ENCODE measurements around the gene ARHGEF12. TPM values are rescaled to one million over a fixed set of nuclear protein-coding genes. Genes with fewer than 3 reads are reported as not detected.

ARHGEF12 gene
- polyA plus RNA-seq, 2 donors: 15.3 to 17.9 TPM

GRCh38 chr11:120399307-120399706 lies 63.1 kb downstream of the ARHGEF12 start:
- no peak overlapping the region for H3K4me3 ChIP-seq (ENCODE audit: low read depth in 1 of 2, low read length in 2 of 2)
- H3K27ac ChIP-seq (ENCODE audit: low read depth in 2 of 2, low read length in 1 of 2): no peak overlapping the region
- no peaks in the 10 kb centered on the region for H3K27me3 ChIP-seq (ENCODE audit: control insufficient read depth in 1 of 2, insufficient read depth in 2 of 2, low read length in 2 of 2)
- WGBS, 2 donors: 39 to 41% methylated on average over 2 of the region's 2 CpGs
- no peaks in the 10 kb centered on the region for H3K9me3 ChIP-seq (ENCODE audit: control insufficient read depth in 2 of 2, insufficient read depth in 1 of 2, low read depth in 1 of 2, low read length in 1 of 2)
- no peaks in the 10 kb centered on the region for H3K4me1 ChIP-seq (ENCODE audit: control insufficient read depth in 2 of 2, insufficient read depth in 2 of 2, low read length in 1 of 2)
- no peaks in the 10 kb centered on the region for H3K36me3 ChIP-seq (ENCODE audit: control insufficient read depth in 2 of 2, insufficient read depth in 2 of 2, low read length in 1 of 2)

GRCh38 chr11:120400564-120401364 lies 64.6 kb downstream of the ARHGEF12 start:
- WGBS, 2 donors: 23 to 37% methylated on average over 7 of the region's 7 CpGs
- Histone ChIP-seq H3K4me1 (ENCODE audit: control insufficient read depth in 2 of 2, insufficient read depth in 2 of 2, low read length in 1 of 2) (no peaks in the 10 kb centered on the region), H3K36me3 (ENCODE audit: control insufficient read depth in 2 of 2, insufficient read depth in 2 of 2, low read length in 1 of 2) (no peaks in the 10 kb centered on the region), H3K9me3 (ENCODE audit: control insufficient read depth in 2 of 2, insufficient read depth in 1 of 2, low read depth in 1 of 2, low read length in 1 of 2) (no peaks in the 10 kb centered on the region), H3K4me3 (ENCODE audit: low read depth in 1 of 2, low read length in 2 of 2) (peak overlapping the region in 1 of 2 donors; percentile 11), H3K27ac (ENCODE audit: low read depth in 2 of 2, low read length in 1 of 2) (no peak overlapping the region), H3K27me3 (ENCODE audit: control insufficient read depth in 1 of 2, insufficient read depth in 2 of 2, low read length in 2 of 2) (no peaks in the 10 kb centered on the region)

GRCh38 chr11:120401506-120401905 lies 65.3 kb downstream of the ARHGEF12 start:
- no peak overlapping the region for H3K27ac ChIP-seq (ENCODE audit: low read depth in 2 of 2, low read length in 1 of 2)
- H3K4me3 ChIP-seq (ENCODE audit: low read depth in 1 of 2, low read length in 2 of 2): no peak overlapping the region
- H3K9me3 ChIP-seq (ENCODE audit: control insufficient read depth in 2 of 2, insufficient read depth in 1 of 2, low read depth in 1 of 2, low read length in 1 of 2): no peaks in the 10 kb centered on the region
- 37 to 45% methylated on average over 1 of the region's 1 CpG for WGBS, 2 donors
- H3K4me1 ChIP-seq (ENCODE audit: control insufficient read depth in 2 of 2, insufficient read depth in 2 of 2, low read length in 1 of 2): no peaks in the 10 kb centered on the region
- no peaks in the 10 kb centered on the region for H3K27me3 ChIP-seq (ENCODE audit: control insufficient read depth in 1 of 2, insufficient read depth in 2 of 2, low read length in 2 of 2)
- H3K36me3 ChIP-seq (ENCODE audit: control insufficient read depth in 2 of 2, insufficient read depth in 2 of 2, low read length in 1 of 2): no peaks in the 10 kb centered on the region

- H3K9me3 ChIP-seq (ENCODE audit: control insufficient read depth in 2 of 2, insufficient read depth in 1 of 2, low read depth in 1 of 2, low read length in 1 of 2): no peaks in the 10 kb centered on the region
- H3K4me1 ChIP-seq (ENCODE audit: control insufficient read depth in 2 of 2, insufficient read depth in 2 of 2, low read length in 1 of 2): no peaks in the 10 kb centered on the region
- no peaks in the 10 kb centered on the region for H3K27me3 ChIP-seq (ENCODE audit: control insufficient read depth in 1 of 2, insufficient read depth in 2 of 2, low read length in 2 of 2)
- no peaks in the 10 kb centered on the region for H3K36me3 ChIP-seq (ENCODE audit: control insufficient read depth in 2 of 2, insufficient read depth in 2 of 2, low read length in 1 of 2)
- H3K27ac ChIP-seq (ENCODE audit: low read depth in 2 of 2, low read length in 1 of 2): no peak overlapping the region
- no peak overlapping the region for H3K4me3 ChIP-seq (ENCODE audit: low read depth in 1 of 2, low read length in 2 of 2)
Measured at GRCh38 chr11:120403966-120404365, 67.8 kb downstream of the ARHGEF12 start.

GRCh38 chr11:120404495-120404894 lies 68.3 kb downstream of the ARHGEF12 start:
- H3K27me3 ChIP-seq (ENCODE audit: control insufficient read depth in 1 of 2, insufficient read depth in 2 of 2, low read length in 2 of 2): no peaks in the 10 kb centered on the region
- no peaks in the 10 kb centered on the region for H3K36me3 ChIP-seq (ENCODE audit: control insufficient read depth in 2 of 2, insufficient read depth in 2 of 2, low read length in 1 of 2)
- no peaks in the 10 kb centered on the region for H3K9me3 ChIP-seq (ENCODE audit: control insufficient read depth in 2 of 2, insufficient read depth in 1 of 2, low read depth in 1 of 2, low read length in 1 of 2)
- no peak overlapping the region for H3K4me3 ChIP-seq (ENCODE audit: low read depth in 1 of 2, low read length in 2 of 2)
- H3K27ac ChIP-seq (ENCODE audit: low read depth in 2 of 2, low read length in 1 of 2): no peak overlapping the region
- H3K4me1 ChIP-seq (ENCODE audit: control insufficient read depth in 2 of 2, insufficient read depth in 2 of 2, low read length in 1 of 2): no peaks in the 10 kb centered on the region
- WGBS, 2 donors: 66 to 72% methylated on average over 6 of the region's 6 CpGs

GRCh38 chr11:120409655-120410054 lies 73.4 kb downstream of the ARHGEF12 start:
- Histone ChIP-seq H3K4me3 (ENCODE audit: low read depth in 1 of 2, low read length in 2 of 2) (no peak overlapping the region), H3K27ac (ENCODE audit: low read depth in 2 of 2, low read length in 1 of 2) (no peak overlapping the region), H3K36me3 (ENCODE audit: control insufficient read depth in 2 of 2, insufficient read depth in 2 of 2, low read length in 1 of 2) (no peaks in the 10 kb centered on the region), H3K9me3 (ENCODE audit: control insufficient read depth in 2 of 2, insufficient read depth in 1 of 2, low read depth in 1 of 2, low read length in 1 of 2) (no peaks in the 10 kb centered on the region), H3K4me1 (ENCODE audit: control insufficient read depth in 2 of 2, insufficient read depth in 2 of 2, low read length in 1 of 2) (no peaks in the 10 kb centered on the region), H3K27me3 (ENCODE audit: control insufficient read depth in 1 of 2, insufficient read depth in 2 of 2, low read length in 2 of 2) (no peaks in the 10 kb centered on the region)
- 88 to 90% methylated on average over 5 of the region's 5 CpGs for WGBS, 2 donors

GRCh38 chr11:120410622-120411380 lies 74.6 kb downstream of the ARHGEF12 start:
- H3K9me3 ChIP-seq (ENCODE audit: control insufficient read depth in 2 of 2, insufficient read depth in 1 of 2, low read depth in 1 of 2, low read length in 1 of 2): no peaks in the 10 kb centered on the region
- WGBS, 2 donors: 60 to 68% methylated on average over 8 of the region's 8 CpGs
- H3K27me3 ChIP-seq (ENCODE audit: control insufficient read depth in 1 of 2, insufficient read depth in 2 of 2, low read length in 2 of 2): no peaks in the 10 kb centered on the region
- no peak overlapping the region for H3K27ac ChIP-seq (ENCODE audit: low read depth in 2 of 2, low read length in 1 of 2)
- H3K4me1 ChIP-seq (ENCODE audit: control insufficient read depth in 2 of 2, insufficient read depth in 2 of 2, low read length in 1 of 2): no peaks in the 10 kb centered on the region
- H3K4me3 ChIP-seq (ENCODE audit: low read depth in 1 of 2, low read length in 2 of 2): no peak overlapping the region
- no peaks in the 10 kb centered on the region for H3K36me3 ChIP-seq (ENCODE audit: control insufficient read depth in 2 of 2, insufficient read depth in 2 of 2, low read length in 1 of 2)

- no peaks in the 10 kb centered on the region for H3K9me3 ChIP-seq (ENCODE audit: control insufficient read depth in 2 of 2, insufficient read depth in 1 of 2, low read depth in 1 of 2, low read length in 1 of 2)
- no peaks in the 10 kb centered on the region for H3K36me3 ChIP-seq (ENCODE audit: control insufficient read depth in 2 of 2, insufficient read depth in 2 of 2, low read length in 1 of 2)
- no peak overlapping the region for H3K27ac ChIP-seq (ENCODE audit: low read depth in 2 of 2, low read length in 1 of 2)
- no peaks in the 10 kb centered on the region for H3K27me3 ChIP-seq (ENCODE audit: control insufficient read depth in 1 of 2, insufficient read depth in 2 of 2, low read length in 2 of 2)
- H3K4me3 ChIP-seq (ENCODE audit: low read depth in 1 of 2, low read length in 2 of 2): no peak overlapping the region
- no peaks in the 10 kb centered on the region for H3K4me1 ChIP-seq (ENCODE audit: control insufficient read depth in 2 of 2, insufficient read depth in 2 of 2, low read length in 1 of 2)
Measured at GRCh38 chr11:120413480-120413879, 77.3 kb downstream of the ARHGEF12 start.

- Histone ChIP-seq H3K36me3 (ENCODE audit: control insufficient read depth in 2 of 2, insufficient read depth in 2 of 2, low read length in 1 of 2) (peaks cover 0 to 2% of the 10 kb centered on the region in 2 donors), H3K4me1 (ENCODE audit: control insufficient read depth in 2 of 2, insufficient read depth in 2 of 2, low read length in 1 of 2) (peaks cover 0 to 3% of the 10 kb centered on the region in 2 donors), H3K27ac (ENCODE audit: low read depth in 2 of 2, low read length in 1 of 2) (no peak overlapping the region), H3K9me3 (ENCODE audit: control insufficient read depth in 2 of 2, insufficient read depth in 1 of 2, low read depth in 1 of 2, low read length in 1 of 2) (no peaks in the 10 kb centered on the region), H3K27me3 (ENCODE audit: control insufficient read depth in 1 of 2, insufficient read depth in 2 of 2, low read length in 2 of 2) (no peaks in the 10 kb centered on the region), H3K4me3 (ENCODE audit: low read depth in 1 of 2, low read length in 2 of 2) (no peak overlapping the region)
- 79 to 93% methylated on average over 4 of the region's 4 CpGs for WGBS, 2 donors
Measured at GRCh38 chr11:120420572-120420971, 84.4 kb downstream of the ARHGEF12 start.

Measured in esophagus (tissue), 2 donors.